H1 (cell line): ENCODE measurements around the gene FKBP5.

ENCODE experiments used
- JUND ChIP-seq: IDR thresholded peaks from 2 replicates; pipeline ENCODE4 v1.6.1; 2011; ENCODE audit warnings: mild to moderate bottlenecking, improper control_type of control experiment, low read length
- NANOG ChIP-seq: IDR thresholded peaks from 2 replicates; pipeline ENCODE4 v1.6.1; 2011; ENCODE audit warnings: low read length, low read depth, mild to moderate bottlenecking, inconsistent platforms; ENCODE audit not compliant: insufficient read depth, poor library complexity, severe bottlenecking
- POLR2A ChIP-seq, 2 experiments: IDR thresholded peaks; 1 replicate in 1 of 2; 2 replicates in 1 of 2; pipeline ENCODE4 v1.6.1; 2011; ENCODE audit warnings: low read depth in 2 of 2, low read length in 2 of 2, mild to moderate bottlenecking in 2 of 2; ENCODE audit errors: control extremely low read depth in 1 of 2
- SAP30 ChIP-seq: fragments of 300-600 bp; sonication (generic); IDR thresholded peaks from 2 replicates; pipeline ENCODE4 v1.7.1; 2012; ENCODE audit warnings: low read length, moderate library complexity, mild to moderate bottlenecking, inconsistent platforms; ENCODE audit not compliant: insufficient read depth, insufficient replicate concordance
- TF ChIP-seq, protein P1 (sequence below), 3 experiments: IDR thresholded peaks; 1 replicate in 2 of 3; 2 replicates in 1 of 3; pipeline versions ENCODE4 v1.5.1 to v1.6.1; 2011; ENCODE audit warnings: low read length in 3 of 3, mild to moderate bottlenecking in 3 of 3, inconsistent platforms in 2 of 3, low read depth in 1 of 3, moderate library complexity in 1 of 3; ENCODE audit not compliant: insufficient read depth in 1 of 3; ENCODE audit errors: control extremely low read depth in 1 of 3

DNA sequence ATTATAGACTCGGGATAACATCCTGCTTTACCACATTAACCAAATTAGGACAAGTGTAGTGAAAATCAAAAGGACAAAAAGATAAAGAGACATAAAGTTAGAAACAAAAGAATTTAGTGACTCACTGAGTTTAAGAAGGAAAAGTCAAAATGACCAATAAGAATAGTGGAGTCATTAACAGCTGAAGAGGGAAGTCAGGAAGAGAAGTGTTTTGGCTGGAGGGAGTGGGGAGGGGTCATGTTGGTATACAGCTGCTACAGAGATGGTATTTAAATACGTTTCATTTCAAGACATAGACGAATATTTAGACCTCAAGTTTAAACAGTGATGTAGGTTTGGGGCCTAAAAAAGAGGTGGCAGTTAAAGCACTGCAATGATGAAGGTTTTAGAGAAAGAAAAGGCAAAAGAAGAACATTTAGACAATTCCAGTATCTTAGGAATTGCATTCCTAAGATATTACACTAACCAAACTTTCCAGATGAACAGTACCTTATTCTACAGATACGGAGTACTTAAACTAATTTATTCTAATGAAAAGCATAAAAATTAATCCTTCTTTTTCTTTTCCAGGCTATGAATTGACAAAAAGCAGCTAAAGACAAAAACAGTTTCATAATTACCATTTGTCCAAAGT, 10.6 kb downstream of the FKBP5 start:
- no peak for TF ChIP-seq SAP30
- no peak for TF ChIP-seq JUND
- TF ChIP-seq, protein P1, sequence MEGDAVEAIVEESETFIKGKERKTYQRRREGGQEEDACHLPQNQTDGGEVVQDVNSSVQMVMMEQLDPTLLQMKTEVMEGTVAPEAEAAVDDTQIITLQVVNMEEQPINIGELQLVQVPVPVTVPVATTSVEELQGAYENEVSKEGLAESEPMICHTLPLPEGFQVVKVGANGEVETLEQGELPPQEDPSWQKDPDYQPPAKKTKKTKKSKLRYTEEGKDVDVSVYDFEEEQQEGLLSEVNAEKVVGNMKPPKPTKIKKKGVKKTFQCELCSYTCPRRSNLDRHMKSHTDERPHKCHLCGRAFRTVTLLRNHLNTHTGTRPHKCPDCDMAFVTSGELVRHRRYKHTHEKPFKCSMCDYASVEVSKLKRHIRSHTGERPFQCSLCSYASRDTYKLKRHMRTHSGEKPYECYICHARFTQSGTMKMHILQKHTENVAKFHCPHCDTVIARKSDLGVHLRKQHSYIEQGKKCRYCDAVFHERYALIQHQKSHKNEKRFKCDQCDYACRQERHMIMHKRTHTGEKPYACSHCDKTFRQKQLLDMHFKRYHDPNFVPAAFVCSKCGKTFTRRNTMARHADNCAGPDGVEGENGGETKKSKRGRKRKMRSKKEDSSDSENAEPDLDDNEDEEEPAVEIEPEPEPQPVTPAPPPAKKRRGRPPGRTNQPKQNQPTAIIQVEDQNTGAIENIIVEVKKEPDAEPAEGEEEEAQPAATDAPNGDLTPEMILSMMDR (IDR thresholded peaks at IDR 0.05; ENCODE audit: control extremely low read depth in 1 of 3, insufficient read depth in 1 of 3, low read depth in 1 of 3, low read length in 3 of 3): no peak
- no peak for TF ChIP-seq NANOG
- no peak for TF ChIP-seq POLR2A (IDR thresholded peaks at IDR 0.05; ENCODE audit: control extremely low read depth in 1 of 2, low read depth in 2 of 2, low read length in 2 of 2)
